Gastroesophageal sphincter (tissue), 3 donors: ENCODE measurements around the gene RPS24.

ENCODE experiments used
- CTCF ChIP-seq, 4 experiments: fragments of 200-600 bp in 2 of 4; fragments of 450-650 bp in 2 of 4; sonication (generic) in 1 of 4; IDR thresholded peaks; one replicate each; pipeline ENCODE4 v1.5.1; 2017 to 2019; ENCODE audit warnings: antibody characterized with exemption in 4 of 4, mild to moderate bottlenecking in 2 of 4, moderate library complexity in 2 of 4
- EP300 ChIP-seq: sonication (generic); formaldehyde crosslinking; IDR thresholded peaks from one replicate; pipeline ENCODE4 v1.6.1; 2017; ENCODE audit warnings: antibody characterized with exemption, mild to moderate bottlenecking
- POLR2A ChIP-seq, 2 donors: fragments of 450-650 bp; IDR thresholded peaks; one replicate each; pipeline ENCODE4 v1.6.1; 2017; ENCODE audit warnings: antibody characterized with exemption in 2 of 2, mild to moderate bottlenecking in 2 of 2, moderate library complexity in 1 of 2

- TF ChIP-seq CTCF (IDR thresholded peaks at IDR 0.05), result no peak
- no peak for TF ChIP-seq POLR2A (IDR thresholded peaks at IDR 0.05)
- no peak for TF ChIP-seq EP300
Measured at GRCh38 chr10:78062296-78062695, 28.6 kb downstream of the RPS24 start.
